Measurements from ENCODE around the gene TIAM2.

Gene TIAM2

GRCh38 chr6:155143578-155144106, 148.5 kb downstream of the TIAM2 start:
- no peak overlapping the region; the same call in 1 of the 2 replicates for H3K4me3 ChIP-seq (ENCODE audit: low read length)

DNA sequence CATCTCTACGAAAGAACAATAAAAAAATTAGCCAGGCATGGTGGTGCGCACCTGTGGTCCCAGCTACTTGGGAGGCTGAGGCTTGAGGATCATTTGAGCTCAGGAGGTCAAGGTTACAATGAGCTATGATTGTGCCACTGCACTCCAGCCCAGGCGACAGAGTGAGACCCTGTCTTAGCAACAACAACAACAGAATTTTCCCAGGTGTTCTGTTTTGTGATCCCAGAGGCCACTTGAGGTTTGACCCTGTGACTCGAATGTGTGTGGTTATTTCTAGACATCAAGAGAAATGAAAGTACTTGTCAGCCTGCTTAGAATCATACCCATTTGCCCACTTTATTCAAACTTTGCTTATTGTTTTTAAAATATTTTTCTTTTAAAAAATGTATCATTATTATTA, 151.1 kb downstream of the TIAM2 start:
- no peak for TF ChIP-seq ZNF274 (IDR thresholded peaks at IDR 0.05; ENCODE audit: low read depth, low read length)
- no peak overlapping the region for H3K4me3 ChIP-seq (ENCODE audit: low read length)

More at GRCh38 chr6:155143578-155144106, 148.5 kb downstream of the TIAM2 start:
- no peak for TF ChIP-seq ZNF274 (IDR thresholded peaks at IDR 0.05; ENCODE audit: low read depth, low read length)

GRCh38 chr6:155147958-155148663, 153.0 kb downstream of the TIAM2 start:
- H3K4me3 ChIP-seq (ENCODE audit: low read length): no peak overlapping the region

DNA sequence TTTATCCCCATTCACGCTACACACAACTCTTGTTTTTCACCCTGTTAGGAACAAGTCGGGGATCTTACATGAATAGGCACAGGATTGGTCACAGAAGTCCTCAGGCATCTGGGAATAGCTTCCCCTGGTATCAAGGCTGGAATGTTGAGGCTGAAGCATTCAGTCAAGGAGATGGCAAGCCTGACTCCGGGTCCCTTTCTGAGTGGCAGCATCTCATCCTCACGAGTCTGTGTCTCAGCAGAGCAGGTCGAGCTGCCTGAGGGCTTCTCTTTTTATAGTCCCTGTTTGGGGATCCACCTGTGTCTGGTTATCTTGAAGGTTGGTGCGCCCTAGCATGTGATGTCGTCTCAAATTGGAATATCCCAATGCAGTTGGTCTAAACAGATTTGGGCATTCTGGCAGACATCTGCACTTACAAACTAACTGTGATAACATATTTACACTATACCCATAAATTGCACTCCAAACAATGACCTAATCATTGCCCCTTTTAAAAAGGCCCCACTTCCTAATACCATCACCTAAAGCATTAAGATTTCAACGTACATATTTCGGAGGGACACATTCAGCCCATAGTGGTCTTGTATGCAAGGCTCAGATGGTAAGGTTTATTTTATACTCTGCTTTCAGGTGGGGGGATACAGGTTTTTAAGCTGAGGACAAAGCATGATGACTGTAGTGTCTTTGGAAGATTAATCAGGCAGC, 156.0 kb downstream of the TIAM2 start:
- TF ChIP-seq ZNF274 (IDR thresholded peaks at IDR 0.05; ENCODE audit: low read depth, low read length): no peak
- no peak overlapping the region for H3K4me3 ChIP-seq (ENCODE audit: low read length)

More at GRCh38 chr6:155147958-155148663, 153.0 kb downstream of the TIAM2 start:
- TF ChIP-seq ZNF274 (IDR thresholded peaks at IDR 0.05; ENCODE audit: low read depth, low read length): no peak

- H3K4me3 ChIP-seq (ENCODE audit: low read length): no peak overlapping the region
- TF ChIP-seq ZNF274 (IDR thresholded peaks at IDR 0.05; ENCODE audit: low read depth, low read length): no peak
Measured at GRCh38 chr6:155152211-155153076, 157.3 kb downstream of the TIAM2 start.

GRCh38 chr6:155154158-155154830, 159.2 kb downstream of the TIAM2 start:
- no peak overlapping the region for H3K4me3 ChIP-seq (ENCODE audit: low read length)
- TF ChIP-seq ZNF274 (IDR thresholded peaks at IDR 0.05; ENCODE audit: low read depth, low read length): no peak

DNA sequence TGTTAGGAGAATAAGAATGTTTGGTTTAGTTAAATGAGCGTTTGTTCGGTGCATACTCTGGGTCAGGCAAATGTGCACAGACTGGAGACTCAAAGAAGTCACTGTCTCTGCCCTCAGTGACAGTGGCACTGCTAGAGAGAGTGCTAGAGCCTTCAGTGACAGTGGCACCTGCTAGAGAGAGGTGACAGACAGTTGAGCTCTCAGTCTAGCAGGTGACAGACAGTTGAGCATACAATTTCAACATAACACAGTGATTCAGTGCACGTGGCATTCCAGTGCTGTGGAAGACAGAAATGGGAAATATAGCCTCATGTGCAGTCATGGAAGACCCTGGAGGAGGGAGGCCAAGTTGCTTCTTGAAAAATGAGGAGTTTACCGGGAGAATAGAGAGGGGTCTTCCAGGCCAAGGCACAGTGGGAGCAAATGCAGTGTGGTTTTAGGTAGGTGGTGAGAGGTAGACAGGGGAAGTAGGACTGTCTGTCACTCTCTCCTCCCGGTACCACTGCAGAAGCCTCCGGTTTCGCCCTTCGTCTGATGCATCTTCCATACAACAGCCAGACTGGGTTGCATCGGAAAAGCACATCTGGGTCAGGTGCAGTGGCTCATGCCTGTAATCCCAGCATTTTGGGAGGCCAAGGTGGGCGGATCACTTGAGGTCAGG, 160.8 kb downstream of the TIAM2 start:
- H3K4me3 ChIP-seq (ENCODE audit: low read length): no peak overlapping the region
- no peak for TF ChIP-seq ZNF274 (IDR thresholded peaks at IDR 0.05; ENCODE audit: low read depth, low read length)

GRCh38 chr6:155157101-155157500, 162.0 kb downstream of the TIAM2 start:
- no peak for TF ChIP-seq ZNF274 (IDR thresholded peaks at IDR 0.05; ENCODE audit: low read depth, low read length)
- H3K4me3 ChIP-seq (ENCODE audit: low read length): no peak overlapping the region

DNA sequence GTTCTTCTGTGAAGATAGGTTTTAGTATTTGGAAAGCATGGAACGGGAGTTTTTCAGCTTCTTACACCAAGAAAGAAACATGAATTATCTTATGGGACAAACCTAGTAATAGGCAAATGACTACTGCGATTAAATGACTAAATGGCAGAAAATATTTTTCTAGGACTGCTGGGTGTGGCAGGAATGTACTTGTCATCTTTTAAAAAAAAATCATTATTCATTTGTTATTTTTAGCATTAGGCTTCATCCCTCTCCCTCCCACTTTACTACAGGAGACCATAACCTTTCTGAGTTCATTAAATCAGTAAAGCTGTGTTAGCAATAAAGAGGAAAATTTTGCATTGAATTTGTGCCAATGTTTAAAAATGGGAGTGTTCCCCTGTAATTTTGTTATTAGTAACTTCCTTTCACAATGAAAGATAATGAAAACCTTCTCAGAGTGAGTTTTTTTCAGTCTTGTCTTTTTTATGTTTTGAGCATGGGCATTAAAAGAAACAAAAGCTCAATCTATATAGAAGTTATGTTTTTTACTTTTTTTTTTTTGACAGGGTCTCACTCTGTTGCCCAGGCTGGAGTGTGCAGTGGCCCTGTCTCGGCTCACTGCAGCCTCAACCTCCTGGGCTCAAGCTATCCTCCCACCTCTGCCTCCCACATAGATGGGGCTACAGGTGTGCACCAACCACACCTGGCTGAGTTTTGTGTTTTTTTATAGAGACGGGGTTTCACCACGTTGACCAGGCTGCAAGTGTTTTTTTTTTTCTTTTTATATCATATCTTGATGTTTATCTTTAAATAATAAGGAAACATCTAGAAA, 163.1 kb downstream of the TIAM2 start:
- TF ChIP-seq ZNF274 (IDR thresholded peaks at IDR 0.05; ENCODE audit: low read depth, low read length): no peak
- H3K4me3 ChIP-seq (ENCODE audit: low read length): no peak overlapping the region

- no peak for TF ChIP-seq ZNF274 (IDR thresholded peaks at IDR 0.05; ENCODE audit: low read depth, low read length)
- H3K4me3 ChIP-seq (ENCODE audit: low read length): no peak overlapping the region
Measured at GRCh38 chr6:155162682-155163081, 167.6 kb downstream of the TIAM2 start.

- H3K4me3 ChIP-seq (ENCODE audit: low read length): no peak overlapping the region
- TF ChIP-seq ZNF274 (IDR thresholded peaks at IDR 0.05; ENCODE audit: low read depth, low read length): no peak
Measured at GRCh38 chr6:155163601-155164000, 168.5 kb downstream of the TIAM2 start.

GRCh38 chr6:155165029-155165710, 170.1 kb downstream of the TIAM2 start:
- no peak for TF ChIP-seq ZNF274 (IDR thresholded peaks at IDR 0.05; ENCODE audit: low read depth, low read length)
- no peak overlapping the region for H3K4me3 ChIP-seq (ENCODE audit: low read length)
